Astrocyte of the spinal cord (primary cell): ENCODE data around the gene RLBP1.

Source experiments
- DNase-seq: peaks from one replicate; pipeline ENCODE4 v3.0.0; 2011; ENCODE audit warnings: low read depth, low spot score
- H3K4me3 ChIP-seq: 2 replicates; pipeline ENCODE4 v1.5.1; 2011; ENCODE audit warnings: low read depth, mild to moderate bottlenecking, low read length, moderate library complexity
- CTCF ChIP-seq: IDR thresholded peaks from 2 replicates; pipeline ENCODE4 v1.5.1; 2012; ENCODE audit warnings: low read depth, mild to moderate bottlenecking, low read length, inconsistent platforms
- in situ Hi-C: cut with HindIII; loops from 2 replicates; pipeline ENCODE4 v1.10.0; 2017; ENCODE audit warnings: low sequenced_read_pairs

Gene RLBP1

GRCh38 chr15:89165677-89166076 lies 55.7 kb downstream of the RLBP1 start:
- DNase-seq = no peak
- in situ Hi-C loops = no loop called here
- no peak overlapping the region for H3K4me3 ChIP-seq
- no peak for TF ChIP-seq CTCF

GRCh38 chr15:89164712-89165211 lies 56.6 kb downstream of the RLBP1 start:
- DNase-seq = no peak
- in situ Hi-C loops = no loop called here
- no peak overlapping the region for H3K4me3 ChIP-seq
- no peak for TF ChIP-seq CTCF

DNA sequence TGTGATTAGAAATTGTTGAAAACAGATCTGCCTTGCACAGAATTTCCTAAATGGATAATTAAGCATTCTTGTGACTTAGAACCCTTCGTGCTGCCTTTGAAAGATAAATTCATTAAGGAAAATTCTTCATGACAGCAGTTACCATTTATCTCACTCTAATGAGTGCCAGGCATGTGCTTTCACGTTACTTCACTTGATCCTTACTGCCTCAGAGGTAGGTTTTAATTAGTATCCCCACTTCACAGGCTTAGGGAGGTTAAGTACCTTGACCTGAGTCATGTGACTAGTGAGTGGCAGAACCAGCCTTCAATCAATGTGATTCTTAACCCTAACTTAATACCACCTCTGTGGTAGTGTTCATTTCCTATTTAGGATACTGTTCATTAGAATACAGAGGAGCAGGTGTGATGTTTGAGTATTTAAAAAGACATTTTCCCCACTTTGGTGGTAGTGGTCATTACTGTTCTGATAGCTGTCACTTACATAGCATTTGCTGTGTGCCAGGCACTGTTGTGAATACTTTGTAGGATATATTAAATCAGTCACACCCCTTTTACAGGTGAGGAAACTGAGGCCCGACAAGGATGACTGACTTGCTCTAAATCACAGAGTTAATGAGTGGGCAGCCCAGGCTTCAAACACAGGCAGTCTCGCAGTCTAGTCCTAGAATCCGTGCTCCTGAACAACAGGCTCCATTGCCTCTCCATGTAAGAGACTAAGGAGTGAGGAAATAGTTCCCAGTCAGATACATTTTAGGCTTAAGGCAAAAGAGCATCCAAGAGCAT lies 57.9 kb downstream of the RLBP1 start:
- DNase-seq = no peak
- H3K4me3 ChIP-seq = no peak overlapping the region
- in situ Hi-C loops = no loop called here
- TF ChIP-seq CTCF = no peak

DNA sequence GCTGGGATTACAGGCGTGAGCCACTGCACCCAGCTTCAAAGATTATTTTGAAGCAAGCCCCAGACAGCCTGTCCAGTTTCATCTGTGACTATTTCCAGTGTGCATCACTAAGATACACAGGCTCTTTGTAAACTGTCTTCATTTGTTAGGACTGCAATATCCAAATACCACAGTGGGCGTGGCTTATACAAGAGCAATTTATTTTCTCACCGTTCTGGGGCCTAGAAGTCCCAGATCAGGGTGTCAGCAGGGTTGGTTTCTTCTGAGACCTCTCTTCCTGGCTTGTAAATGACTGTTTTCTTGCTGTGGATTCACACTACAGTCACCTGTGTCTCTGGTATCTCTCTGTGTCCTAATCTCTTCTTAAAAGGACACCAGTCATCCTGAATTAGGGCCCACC lies 59.7 kb downstream of the RLBP1 start:
- no peak for DNase-seq
- in situ Hi-C loops = no loop called here
- no peak overlapping the region for H3K4me3 ChIP-seq
- TF ChIP-seq CTCF = no peak
